Cardiac fibroblast (primary cell): ENCODE data around the gene GSE1.

ENCODE experiments used
- DNase-seq, 2 donors: peaks; one replicate each; pipeline versions ENCODE4 v3.0.0 to v3.0.0-alpha.2; 2010; ENCODE audit warnings: low read depth in 2 of 2
- H3K4me3 ChIP-seq, 2 donors: replicated peaks in 1 of 2; 1 replicate in 1 of 2; 2 replicates in 1 of 2; pipeline ENCODE4 v1.5.1; 2011; ENCODE audit warnings: low read depth in 2 of 2, low read length in 2 of 2, mild to moderate bottlenecking in 2 of 2, moderate library complexity in 1 of 2
- TF ChIP-seq, protein P1 (sequence below): IDR thresholded peaks from one replicate; pipeline ENCODE4 v1.5.1; 2011; ENCODE audit warnings: low read depth, mild to moderate bottlenecking, low read length, inconsistent platforms

The GSE1 gene

DNA sequence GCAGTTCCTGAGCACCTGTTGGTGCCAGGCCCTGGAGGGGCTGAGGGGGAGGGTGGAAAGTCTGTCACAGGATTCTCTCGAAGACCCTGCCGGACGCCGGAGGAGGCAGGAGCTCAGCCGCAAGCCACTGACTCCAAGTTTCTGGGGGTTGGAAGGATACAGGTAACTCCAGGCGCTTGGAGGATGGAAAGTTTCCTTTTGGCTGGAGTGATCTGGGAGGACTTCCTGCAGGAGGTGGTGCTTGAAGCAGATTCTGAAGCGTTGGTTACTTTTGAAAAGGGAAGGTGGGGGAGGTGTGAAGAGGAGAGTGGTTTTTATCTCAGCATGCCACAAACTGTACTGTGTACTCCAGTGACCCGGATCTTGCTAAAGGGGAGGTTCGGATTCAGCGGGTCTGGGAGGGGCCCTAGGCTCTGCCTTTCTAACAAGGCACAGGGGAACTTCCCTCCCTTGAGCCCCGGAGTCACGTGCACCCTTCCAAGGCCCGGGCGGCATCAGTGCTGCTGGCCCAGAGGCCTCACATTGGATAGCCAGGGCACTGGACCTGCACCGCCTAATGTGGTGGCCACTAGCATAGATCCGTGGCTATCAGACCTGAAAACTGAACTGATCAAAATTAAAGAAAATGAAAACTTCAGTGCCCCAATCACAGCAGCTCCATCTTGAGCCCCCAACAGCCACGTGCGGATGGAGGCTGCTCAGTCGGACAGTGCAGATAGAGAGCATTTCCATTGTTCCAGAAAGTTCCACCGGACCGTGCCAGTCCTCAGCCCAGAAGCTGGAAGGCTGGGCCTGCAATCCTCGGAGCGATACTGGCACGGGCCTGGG is 42.2 kb upstream of the GSE1 start:
- no peak overlapping the region for H3K4me3 ChIP-seq

DNA sequence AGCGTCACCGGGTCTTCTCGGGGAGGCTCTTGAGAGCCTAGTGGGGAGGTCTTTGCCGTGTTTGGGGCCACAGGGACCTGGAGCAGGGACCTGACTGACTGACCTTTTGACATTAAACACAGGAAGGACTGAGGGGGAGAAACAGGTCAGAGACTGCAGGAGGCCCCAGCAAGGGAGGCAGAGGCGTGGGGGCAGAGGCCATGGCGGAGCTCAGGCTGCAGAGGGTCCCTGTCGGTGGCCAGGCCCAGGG is 41.6 kb upstream of the GSE1 start:
- no peak overlapping the region for H3K4me3 ChIP-seq
- DNase-seq, result no peak
- TF ChIP-seq, protein P1, sequence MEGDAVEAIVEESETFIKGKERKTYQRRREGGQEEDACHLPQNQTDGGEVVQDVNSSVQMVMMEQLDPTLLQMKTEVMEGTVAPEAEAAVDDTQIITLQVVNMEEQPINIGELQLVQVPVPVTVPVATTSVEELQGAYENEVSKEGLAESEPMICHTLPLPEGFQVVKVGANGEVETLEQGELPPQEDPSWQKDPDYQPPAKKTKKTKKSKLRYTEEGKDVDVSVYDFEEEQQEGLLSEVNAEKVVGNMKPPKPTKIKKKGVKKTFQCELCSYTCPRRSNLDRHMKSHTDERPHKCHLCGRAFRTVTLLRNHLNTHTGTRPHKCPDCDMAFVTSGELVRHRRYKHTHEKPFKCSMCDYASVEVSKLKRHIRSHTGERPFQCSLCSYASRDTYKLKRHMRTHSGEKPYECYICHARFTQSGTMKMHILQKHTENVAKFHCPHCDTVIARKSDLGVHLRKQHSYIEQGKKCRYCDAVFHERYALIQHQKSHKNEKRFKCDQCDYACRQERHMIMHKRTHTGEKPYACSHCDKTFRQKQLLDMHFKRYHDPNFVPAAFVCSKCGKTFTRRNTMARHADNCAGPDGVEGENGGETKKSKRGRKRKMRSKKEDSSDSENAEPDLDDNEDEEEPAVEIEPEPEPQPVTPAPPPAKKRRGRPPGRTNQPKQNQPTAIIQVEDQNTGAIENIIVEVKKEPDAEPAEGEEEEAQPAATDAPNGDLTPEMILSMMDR, result no peak

More for the DNA sequence above, 42.2 kb upstream of the GSE1 start:
- DNase-seq, result no peak
- TF ChIP-seq, protein P1, result no peak

DNA sequence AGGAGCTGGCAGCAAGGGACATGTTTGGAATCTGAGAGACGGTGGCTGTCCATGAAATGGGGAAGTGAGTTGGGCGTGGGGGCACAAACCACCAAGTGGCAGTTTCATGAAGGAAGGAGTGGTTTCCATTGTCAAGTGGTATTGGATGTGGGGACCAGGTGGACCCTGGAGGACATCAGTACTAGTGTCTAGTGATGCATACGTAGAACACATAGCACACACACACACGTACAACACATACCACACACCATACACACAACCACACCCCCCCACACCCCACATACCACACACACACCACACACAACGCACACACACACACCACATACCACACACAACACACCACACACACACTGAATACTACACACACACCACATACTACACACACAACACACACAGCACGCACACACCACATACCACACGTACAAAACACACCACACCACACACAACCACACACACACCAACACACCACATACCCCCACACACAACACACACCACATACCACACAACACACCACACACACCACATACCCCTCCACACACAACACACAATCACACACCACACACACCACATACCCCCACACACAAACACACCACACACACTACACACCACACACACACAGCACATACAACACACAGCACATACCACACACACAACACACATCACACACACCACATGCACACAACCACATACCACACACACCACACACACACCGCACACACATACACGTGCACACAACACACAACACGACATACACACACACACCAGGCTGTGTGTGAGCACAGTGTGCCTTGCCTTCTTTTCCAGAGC is 41.1 kb upstream of the GSE1 start:
- no peak for DNase-seq
- TF ChIP-seq, protein P1, result no peak
- H3K4me3 ChIP-seq, result no peak overlapping the region

DNA sequence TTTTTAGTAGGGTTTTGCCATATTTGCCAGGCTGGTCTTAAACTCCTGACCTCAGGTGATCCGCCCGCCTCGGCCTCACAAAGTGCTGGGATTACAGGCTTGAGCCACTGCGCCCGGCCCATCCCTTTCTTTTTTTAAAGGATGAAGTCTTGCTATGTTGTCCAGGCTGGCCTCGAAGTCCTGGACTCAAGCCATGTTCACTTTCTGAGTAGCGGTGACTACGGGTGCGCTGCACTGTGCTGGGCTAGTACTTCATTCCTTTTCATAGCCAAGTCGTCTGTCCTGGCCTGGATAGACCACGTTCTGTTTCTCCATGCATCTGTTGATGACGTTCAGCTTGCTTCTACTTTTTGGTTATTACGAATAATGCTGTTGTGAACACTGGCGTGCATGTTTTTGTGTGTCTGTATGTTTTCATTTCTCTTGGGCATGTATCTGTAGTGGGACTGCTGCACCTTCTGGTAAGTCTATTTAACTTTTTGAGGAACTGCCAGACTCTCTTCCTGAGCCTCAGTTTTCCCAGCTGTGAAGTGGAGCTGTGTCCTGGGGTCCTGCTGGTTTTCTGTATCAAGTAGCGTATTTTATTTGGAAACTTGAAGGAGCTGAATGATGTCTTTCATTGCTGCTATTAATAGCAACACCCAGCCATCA is 40.0 kb upstream of the GSE1 start:
- no peak for DNase-seq
- TF ChIP-seq, protein P1, result no peak
- H3K4me3 ChIP-seq, result no peak overlapping the region

DNA sequence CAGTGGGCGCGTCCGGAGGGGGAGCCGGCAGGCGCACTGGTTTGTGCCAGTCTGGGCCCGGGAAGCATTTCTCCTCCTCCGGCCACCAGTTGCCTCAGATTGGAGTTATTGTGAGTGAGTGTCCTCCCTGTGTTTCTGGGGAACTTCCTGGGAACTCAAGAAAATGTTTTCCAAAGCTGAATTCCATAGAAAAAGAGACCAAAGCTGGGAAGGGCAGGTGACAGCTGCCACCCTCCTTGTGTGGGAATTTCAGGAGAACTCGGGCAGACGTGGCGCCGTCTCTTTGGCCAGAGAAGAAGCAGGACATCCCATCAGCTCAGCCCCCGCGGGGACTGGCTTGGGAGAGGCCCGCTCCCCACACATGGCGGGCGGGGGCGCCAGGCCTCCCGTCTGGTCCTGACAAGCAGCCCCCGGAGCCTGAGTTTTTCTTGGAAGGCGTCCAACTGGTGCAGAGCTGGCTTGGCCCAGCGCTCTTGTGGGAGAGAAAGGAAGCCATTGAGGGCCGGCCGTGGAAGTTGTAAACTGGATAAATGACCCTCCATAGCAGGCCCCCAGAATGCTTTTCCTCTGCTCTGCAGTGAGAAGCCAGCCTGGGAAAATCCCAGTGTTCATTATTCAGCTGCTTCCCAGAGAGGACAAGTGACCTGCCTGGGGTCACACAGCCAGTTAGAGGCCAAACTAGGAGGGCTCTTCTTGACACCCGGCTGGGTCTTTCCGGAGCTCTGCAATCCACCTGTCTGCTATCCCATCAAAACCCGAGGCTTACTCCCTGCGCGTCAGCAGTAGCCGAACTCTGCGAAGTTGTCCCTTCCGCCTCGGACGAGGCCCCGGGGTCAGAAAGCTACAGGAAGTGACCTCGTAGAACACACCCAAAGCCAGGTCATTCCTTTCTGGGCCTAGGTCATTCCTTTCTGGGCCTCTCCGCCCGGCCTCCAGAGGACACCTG is 39.2 kb upstream of the GSE1 start:
- DNase-seq, result peak; percentile 40 to 87
- no peak overlapping the region for H3K4me3 ChIP-seq
- TF ChIP-seq, protein P1, result no peak

DNA sequence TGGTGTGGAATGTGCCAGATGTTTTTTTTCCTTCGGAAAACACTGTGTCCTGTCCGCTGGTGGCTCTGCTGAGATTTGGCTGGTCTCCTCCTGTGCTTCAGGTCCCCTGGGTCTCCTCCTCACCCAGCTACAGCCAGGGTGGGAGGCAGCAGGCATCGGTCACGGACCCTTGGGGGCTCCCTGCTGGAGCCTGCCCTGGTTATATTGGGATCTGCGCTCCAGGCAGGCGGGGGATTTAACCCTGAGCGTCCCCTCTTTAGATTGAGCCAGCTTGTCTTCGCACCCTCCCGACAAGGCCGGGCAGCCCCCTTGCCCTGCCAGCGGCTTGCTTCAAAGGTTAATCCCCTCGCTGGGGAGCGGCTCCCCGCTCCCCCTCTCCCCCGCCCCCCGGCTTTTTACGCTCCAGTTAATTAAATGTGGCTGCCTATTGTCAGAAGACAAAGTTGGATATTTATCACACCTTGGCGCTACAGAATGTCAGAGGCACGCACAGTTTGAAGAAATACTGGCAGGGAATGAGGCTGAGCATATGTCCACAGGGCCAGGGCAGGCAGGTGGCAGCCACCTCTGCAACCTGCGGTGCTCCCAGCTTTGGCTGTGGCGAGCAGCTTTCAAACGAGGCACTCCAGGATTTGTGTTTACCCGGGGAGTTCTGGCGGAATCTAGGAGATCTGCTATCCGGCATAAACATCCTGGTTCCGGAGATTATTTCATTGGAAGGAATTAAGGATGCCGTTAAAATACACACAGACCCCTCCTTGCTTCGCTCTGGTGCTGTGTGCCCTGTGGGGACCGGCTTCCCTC is 38.2 kb upstream of the GSE1 start:
- no peak overlapping the region for H3K4me3 ChIP-seq
- DNase-seq, result no peak
- TF ChIP-seq, protein P1, result no peak
